CD8-positive, alpha-beta memory T cell (primary cell): ENCODE measurements around the gene ACTG1. TPM values are rescaled to one million over a fixed set of nuclear protein-coding genes. Genes with fewer than 3 reads are reported as not detected.

ENCODE experiments used
- CTCF ChIA-PET: fragments of 350-600 bp; sonication (Branson Sonifier 250); formaldehyde crosslinking; loops from one replicate; lab custom pipeline; 2021; ENCODE audit warnings: antibody characterized with exemption; lab: Charles Lee
- POLR2A ChIA-PET: fragments of 350-600 bp; sonication (Branson Sonifier 250); formaldehyde crosslinking; loops from one replicate; lab custom pipeline; 2021; ENCODE audit warnings: antibody characterized with exemption; lab: Charles Lee
- DNase-seq, 5 donors: peaks; one replicate each; pipeline versions ENCODE4 v3.0.0 to v3.0.0-alpha.2; 2020 to 2022; ENCODE audit warnings: mixed read lengths in 1 of 5
- H3K27ac ChIP-seq: one replicate; pipeline ENCODE4 v1.7.0; 2013; ENCODE audit warnings: low read depth, mild to moderate bottlenecking, low read length, moderate library complexity
- H3K27me3 ChIP-seq: 2 replicates; pipeline ENCODE4 v1.7.0; 2013; ENCODE audit warnings: low read length, mild to moderate bottlenecking; ENCODE audit not compliant: insufficient read depth, poor library complexity, severe bottlenecking
- H3K36me3 ChIP-seq: 2 replicates; pipeline ENCODE4 v1.7.0; 2013; ENCODE audit warnings: mild to moderate bottlenecking, low read length, moderate library complexity; ENCODE audit not compliant: insufficient read depth
- H3K4me1 ChIP-seq: 2 replicates; pipeline ENCODE4 v1.7.0; 2013; ENCODE audit warnings: mild to moderate bottlenecking, low read length, moderate library complexity; ENCODE audit not compliant: insufficient read depth
- H3K4me3 ChIP-seq: 2 replicates; pipeline ENCODE4 v1.7.0; 2013; ENCODE audit warnings: mild to moderate bottlenecking, low read length
- H3K9me3 ChIP-seq: 2 replicates; pipeline ENCODE4 v1.7.0; 2013; ENCODE audit warnings: mild to moderate bottlenecking, low read length
- H3K27ac Mint-ChIP-seq, 8 donors: one replicate each; pipeline ENCODE4 v1.8.0; 2020 to 2021; ENCODE audit warnings: mixed read lengths in 8 of 8, mild to moderate bottlenecking in 6 of 8, inconsistent platforms in 3 of 8, moderate library complexity in 3 of 8
- H3K27me3 Mint-ChIP-seq, 2 donors: one replicate each; pipeline ENCODE4 v1.8.0; 2020 to 2021; ENCODE audit warnings: mixed read lengths in 2 of 2, mild to moderate bottlenecking in 1 of 2, moderate library complexity in 1 of 2
- H3K36me3 Mint-ChIP-seq, 3 donors: one replicate each; pipeline ENCODE4 v1.8.0; 2020 to 2021; ENCODE audit warnings: mixed read lengths in 3 of 3, inconsistent platforms in 1 of 3, mild to moderate bottlenecking in 1 of 3
- H3K4me1 Mint-ChIP-seq, 3 donors: one replicate each; pipeline ENCODE4 v1.8.0; 2020 to 2021; ENCODE audit warnings: mixed read lengths in 3 of 3, inconsistent platforms in 1 of 3, mild to moderate bottlenecking in 1 of 3
- H3K4me3 Mint-ChIP-seq, 7 donors: one replicate each; pipeline ENCODE4 v1.8.0; 2020 to 2021; ENCODE audit warnings: mixed read lengths in 7 of 7, mild to moderate bottlenecking in 6 of 7, moderate library complexity in 4 of 7, inconsistent platforms in 2 of 7
- H3K9me3 Mint-ChIP-seq, 5 donors: one replicate each; pipeline ENCODE4 v1.8.0; 2020 to 2022; ENCODE audit warnings: mixed read lengths in 5 of 5, mild to moderate bottlenecking in 3 of 5, moderate library complexity in 2 of 5, inconsistent platforms in 1 of 5
- polyA plus RNA-seq: library from polyadenylated mRNA; unstranded; fragments of 300-500 nt; fragmentation: Illumina TruSeq; gene quantifications from one replicate; pipeline ENCODE4 v1.2.3, GENCODE V29; 2021
- total RNA-seq, 2 experiments: library from RNA; stranded (reverse); gene quantifications; one replicate each; pipeline ENCODE4 v1.2.3, GENCODE V29; 2021

Gene ACTG1
- total and polyA plus RNA-seq, 3 experiments from 2014 or later: 1,950 to 5,190 (median 5,175) TPM

DNA sequence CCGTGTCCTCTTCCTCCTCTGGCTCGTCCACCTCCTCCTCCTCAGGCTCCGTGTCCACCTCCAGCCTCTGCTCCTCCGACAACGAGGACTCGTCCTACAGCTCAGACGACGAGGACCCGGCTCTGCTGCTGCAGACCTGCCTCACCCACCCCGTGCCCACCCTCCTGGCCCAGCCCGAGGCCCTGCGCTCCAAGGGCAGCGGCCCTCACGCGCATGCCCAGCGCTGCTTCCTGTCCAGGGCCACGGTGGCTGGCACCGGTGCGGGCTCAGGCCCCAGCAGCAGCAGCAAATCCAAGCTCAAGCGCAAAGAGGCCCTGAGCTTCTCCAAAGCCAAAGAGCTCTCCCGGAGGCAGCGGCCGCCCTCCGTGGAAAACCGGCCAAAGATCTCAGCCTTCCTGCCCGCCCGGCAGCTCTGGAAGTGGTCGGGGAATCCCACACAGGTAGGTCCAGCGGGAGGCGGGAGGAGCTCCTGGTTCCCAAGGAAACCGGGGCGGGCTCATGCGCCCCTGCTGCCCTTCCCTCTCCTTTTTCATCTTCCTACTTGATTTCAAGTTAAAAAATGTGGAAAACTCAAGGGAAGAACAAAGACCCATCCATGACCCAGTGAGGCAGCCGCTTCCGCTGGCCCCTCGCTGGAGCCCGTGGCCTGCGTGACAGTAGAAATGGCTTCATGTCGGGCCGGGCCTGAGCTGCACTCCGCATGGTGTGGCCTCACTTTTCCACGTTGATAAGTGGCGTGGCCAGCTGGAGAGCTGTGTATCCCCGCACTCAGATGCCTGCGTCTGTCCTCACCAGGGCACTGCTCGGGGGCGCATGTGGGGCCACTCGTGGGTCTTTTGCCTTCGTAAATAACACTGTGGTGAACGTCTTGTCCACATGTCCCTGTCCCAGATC, 50.7 kb downstream of the ACTG1 start:
- H3K9me3 ChIP-seq: no peaks in the 10 kb centered on the region
- no peak overlapping the region for H3K4me3 ChIP-seq
- no peak overlapping the region for H3K27ac ChIP-seq
- Mint-ChIP-seq H3K4me3 (no peak overlapping the region), H3K9me3 (no peaks in the 10 kb centered on the region), H3K27ac (no peak overlapping the region), H3K4me1 (no peaks in the 10 kb centered on the region), H3K27me3 (no peaks in the 10 kb centered on the region), H3K36me3 (no peaks in the 10 kb centered on the region)
- ChIA-PET POLR2A (no interaction called here), CTCF (no interaction called here)
- H3K4me1 ChIP-seq: no peaks in the 10 kb centered on the region
- no peaks in the 10 kb centered on the region for H3K27me3 ChIP-seq
- H3K36me3 ChIP-seq: no peaks in the 10 kb centered on the region
- no peak for DNase-seq

DNA sequence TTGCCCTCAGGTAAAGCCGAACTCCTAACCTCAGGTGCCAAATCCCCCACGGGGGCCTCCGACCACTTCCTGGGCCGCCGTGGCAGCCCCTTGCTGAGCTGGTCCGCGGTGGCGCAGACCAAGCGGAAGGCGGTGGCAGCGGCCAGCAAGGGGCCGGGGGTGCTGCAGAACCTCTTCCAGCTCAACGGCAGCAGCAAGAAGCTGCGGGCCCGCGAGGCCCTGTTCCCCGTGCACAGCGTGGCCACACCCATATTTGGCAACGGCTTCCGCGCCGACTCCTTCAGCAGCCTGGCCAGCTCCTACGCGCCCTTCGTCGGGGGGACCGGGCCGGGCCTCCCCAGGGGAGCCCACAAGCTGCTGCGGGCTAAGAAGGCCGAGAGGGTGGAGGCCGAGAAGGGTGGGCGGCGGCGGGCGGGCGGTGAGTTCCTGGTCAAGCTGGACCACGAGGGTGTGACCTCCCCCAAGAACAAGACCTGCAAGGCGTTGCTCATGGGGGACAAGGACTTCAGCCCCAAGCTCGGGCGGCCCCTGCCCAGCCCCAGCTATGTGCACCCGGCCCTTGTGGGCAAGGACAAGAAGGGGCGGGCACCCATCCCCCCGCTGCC, 51.6 kb downstream of the ACTG1 start:
- no peaks in the 10 kb centered on the region for H3K36me3 ChIP-seq
- no peaks in the 10 kb centered on the region for H3K36me3 Mint-ChIP-seq
- H3K27me3 ChIP-seq: no peaks in the 10 kb centered on the region
- no peak overlapping the region for H3K27ac Mint-ChIP-seq
- no peak overlapping the region for H3K4me3 ChIP-seq
- ChIA-PET POLR2A (no interaction called here), CTCF (no interaction called here)
- H3K4me3 Mint-ChIP-seq: no peak overlapping the region
- H3K9me3 Mint-ChIP-seq: no peaks in the 10 kb centered on the region
- DNase-seq: no peak
- H3K27me3 Mint-ChIP-seq: no peaks in the 10 kb centered on the region
- H3K9me3 ChIP-seq: no peaks in the 10 kb centered on the region
- no peaks in the 10 kb centered on the region for H3K4me1 Mint-ChIP-seq
- no peak overlapping the region for H3K27ac ChIP-seq
- no peaks in the 10 kb centered on the region for H3K4me1 ChIP-seq

Other genes with a start within 250 kb of the ACTG1 start
- 10 to 100 TPM; 49.0 to 51.0 TPM for gene SLC38A10, start 217.5 kb downstream of the ACTG1 start, total RNA-seq
- gene SLC38A10, start 217.5 kb downstream of the ACTG1 start, polyA plus RNA-seq: 71.1 TPM
- not detected for gene BAHCC1, start 117.3 kb downstream of the ACTG1 start, total RNA-seq
- gene BAHCC1, start 117.3 kb downstream of the ACTG1 start, polyA plus RNA-seq: not detected
- gene FSCN2, start 15.6 kb upstream of the ACTG1 start, total RNA-seq: under 1 TPM; 0.46 to 0.49 TPM
- gene FSCN2, start 15.6 kb upstream of the ACTG1 start, polyA plus RNA-seq: not detected
- gene FAAP100, start 39.6 kb upstream of the ACTG1 start, total RNA-seq: 10 to 100 TPM; 52.5 to 55.3 TPM
- 19.2 TPM for gene FAAP100, start 39.6 kb upstream of the ACTG1 start, polyA plus RNA-seq
- 100 to 1,000 TPM; 125 to 126 TPM for gene NPLOC4, start 124.3 kb upstream of the ACTG1 start, total RNA-seq
- gene NPLOC4, start 124.3 kb upstream of the ACTG1 start, polyA plus RNA-seq: 63.1 TPM
- under 1 TPM; 0.31 TPM for gene TSPAN10, start 124.4 kb upstream of the ACTG1 start, total RNA-seq
- 0.49 TPM for gene TSPAN10, start 124.4 kb upstream of the ACTG1 start, polyA plus RNA-seq
- gene PDE6G, start 143.7 kb upstream of the ACTG1 start, total RNA-seq: 1 to 10 TPM; 1.9 to 2.2 TPM
- 1.5 TPM for gene PDE6G, start 143.7 kb upstream of the ACTG1 start, polyA plus RNA-seq
- gene OXLD1, start 153.8 kb upstream of the ACTG1 start, total RNA-seq: 10 to 100 TPM; 50.8 to 55.7 TPM
- 78.9 TPM for gene OXLD1, start 153.8 kb upstream of the ACTG1 start, polyA plus RNA-seq
- gene CCDC137, start 153.9 kb upstream of the ACTG1 start, total RNA-seq: 10 to 100 TPM; 68.6 to 70.7 TPM
- gene CCDC137, start 153.9 kb upstream of the ACTG1 start, polyA plus RNA-seq: 22.2 TPM
- gene ARL16, start 171.0 kb upstream of the ACTG1 start, total RNA-seq: 10 to 100 TPM; 16.3 to 19.7 TPM
- gene ARL16, start 171.0 kb upstream of the ACTG1 start, polyA plus RNA-seq: 33.0 TPM
- 100 to 1,000 TPM; 122 to 135 TPM for gene HGS, start 171.2 kb upstream of the ACTG1 start, total RNA-seq
- gene HGS, start 171.2 kb upstream of the ACTG1 start, polyA plus RNA-seq: 36.7 TPM
- 100 to 1,000 TPM; 246 to 255 TPM for gene MRPL12, start 190.6 kb upstream of the ACTG1 start, total RNA-seq
- 53.6 TPM for gene MRPL12, start 190.6 kb upstream of the ACTG1 start, polyA plus RNA-seq
- 10 to 100 TPM; 34.1 to 34.7 TPM for gene SLC25A10, start 199.5 kb upstream of the ACTG1 start, total RNA-seq
- 4.9 TPM for gene SLC25A10, start 199.5 kb upstream of the ACTG1 start, polyA plus RNA-seq